CD4-positive, alpha-beta memory T cell (primary cell): ENCODE results near the gene SRPK1. TPM values are rescaled to one million over a fixed set of nuclear protein-coding genes. Genes with fewer than 3 reads are reported as not detected.

Experiments
- CTCF ChIA-PET: fragments of 350-600 bp; sonication (Branson Sonifier 250); formaldehyde crosslinking; loops from one replicate; lab custom pipeline; 2021; ENCODE audit warnings: inconsistent platforms; ENCODE audit not compliant: partially characterized antibody; lab: Charles Lee
- POLR2A ChIA-PET: fragments of 350-600 bp; sonication (Branson Sonifier 250); formaldehyde crosslinking; loops from one replicate; lab custom pipeline; 2021; ENCODE audit not compliant: partially characterized antibody; lab: Charles Lee
- DNase-seq, 5 donors: peaks; one replicate each; pipeline versions ENCODE4 v3.0.0 to v3.0.0-alpha.2; 2020 to 2022; ENCODE audit warnings: mixed read lengths in 1 of 5
- H3K27ac ChIP-seq: one replicate; pipeline ENCODE4 v1.7.0; 2013; ENCODE audit warnings: low read depth, low read length
- H3K27me3 ChIP-seq: 2 replicates; pipeline ENCODE4 v1.7.0; 2013; ENCODE audit warnings: mild to moderate bottlenecking, low read length, moderate library complexity; ENCODE audit not compliant: insufficient read depth
- H3K36me3 ChIP-seq: 2 replicates; pipeline ENCODE4 v1.7.0; 2013; ENCODE audit warnings: mild to moderate bottlenecking, low read length, moderate library complexity; ENCODE audit not compliant: insufficient read depth
- H3K4me1 ChIP-seq: 2 replicates; pipeline ENCODE4 v1.7.0; 2013; ENCODE audit warnings: mild to moderate bottlenecking, low read length, moderate library complexity; ENCODE audit not compliant: insufficient read depth
- H3K4me3 ChIP-seq, 2 donors: one replicate each; pipeline ENCODE4 v1.7.0; 2013; ENCODE audit warnings: low read length in 2 of 2, mild to moderate bottlenecking in 1 of 2
- H3K9me3 ChIP-seq, 2 donors: one replicate each; pipeline ENCODE4 v1.7.0; 2013; ENCODE audit warnings: low read length in 2 of 2, control low read depth in 1 of 2; ENCODE audit not compliant: control insufficient read depth in 1 of 2
- H3K27ac Mint-ChIP-seq, 7 donors: one replicate each; pipeline ENCODE4 v1.8.0; 2020 to 2021; ENCODE audit warnings: mixed read lengths in 7 of 7, mild to moderate bottlenecking in 6 of 7, inconsistent platforms in 3 of 7, moderate library complexity in 3 of 7
- H3K27me3 Mint-ChIP-seq, 2 donors: one replicate each; pipeline ENCODE4 v1.8.0; 2020 to 2021; ENCODE audit warnings: mixed read lengths in 2 of 2
- H3K36me3 Mint-ChIP-seq, 2 donors: one replicate each; pipeline ENCODE4 v1.8.0; 2020 to 2021; ENCODE audit warnings: mixed read lengths in 2 of 2, inconsistent platforms in 1 of 2, mild to moderate bottlenecking in 1 of 2
- H3K4me1 Mint-ChIP-seq, 4 donors: one replicate each; pipeline ENCODE4 v1.8.0; 2020 to 2021; ENCODE audit warnings: mixed read lengths in 4 of 4, mild to moderate bottlenecking in 1 of 4
- H3K4me3 Mint-ChIP-seq, 8 donors: one replicate each; pipeline ENCODE4 v1.8.0; 2020 to 2021; ENCODE audit warnings: mixed read lengths in 8 of 8, mild to moderate bottlenecking in 7 of 8, moderate library complexity in 6 of 8, inconsistent platforms in 3 of 8
- H3K9me3 Mint-ChIP-seq, 8 donors: one replicate each; pipeline ENCODE4 v1.8.0; 2020 to 2021; ENCODE audit warnings: mixed read lengths in 8 of 8, mild to moderate bottlenecking in 5 of 8, inconsistent platforms in 3 of 8, moderate library complexity in 1 of 8
- intact Hi-C: fragments of 100-400 bp; cut with micrococcal nuclease; formaldehyde crosslinking; loops from one replicate; pipeline ENCODE4 v1.15.1; 2023
- polyA plus RNA-seq, 2 donors: library from polyadenylated mRNA; unstranded; fragments of 300-500 nt; fragmentation: Illumina TruSeq; gene quantifications; one replicate each; pipeline ENCODE4 v1.2.3, GENCODE V29; 2021
- total RNA-seq, 2 experiments: library from RNA; stranded (reverse); gene quantifications; one replicate each; pipeline ENCODE4 v1.2.3, GENCODE V29; 2021

Gene SRPK1
- total and polyA plus RNA-seq, 4 experiments from 2014 or later = 47.6 to 57.5 (median 51.6) TPM

DNA sequence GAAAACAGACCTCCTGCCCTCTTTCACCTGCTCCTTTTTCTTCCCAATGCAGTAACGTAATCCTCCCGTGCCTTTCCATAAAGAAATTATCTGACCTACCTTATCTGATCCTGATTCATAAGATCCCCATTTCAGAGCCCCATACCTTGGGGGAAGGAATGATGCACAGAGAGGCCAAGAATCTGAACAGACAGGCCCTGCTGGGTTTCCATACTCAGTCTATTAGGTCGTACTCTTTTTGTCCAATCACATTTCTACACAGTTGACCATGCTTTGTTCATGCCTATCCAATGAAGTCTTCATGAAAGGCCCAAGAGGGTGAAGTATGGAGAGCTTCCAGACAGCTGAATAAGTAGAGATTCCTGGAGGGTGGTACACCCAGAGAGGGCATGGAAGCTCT, 25.3 kb downstream of the SRPK1 start:
- no peaks in the 10 kb centered on the region for H3K27me3 ChIP-seq
- peaks cover 23 to 34% (median 26%) of the 10 kb centered on the region in 4 donors for H3K4me1 Mint-ChIP-seq
- H3K27ac ChIP-seq = no peak overlapping the region
- ChIA-PET POLR2A (no interaction called here), CTCF (no interaction called here)
- intact Hi-C loops = no loop called here
- H3K4me1 ChIP-seq = no peaks in the 10 kb centered on the region
- H3K27me3 Mint-ChIP-seq = no peaks in the 10 kb centered on the region
- H3K36me3 ChIP-seq = no peaks in the 10 kb centered on the region
- peak overlapping the region in 3 of 7 donors; percentile 2 to 48 (median 29) for H3K27ac Mint-ChIP-seq
- no peak for DNase-seq
- H3K4me3 Mint-ChIP-seq = no peak overlapping the region
- no peaks in the 10 kb centered on the region for H3K9me3 ChIP-seq
- no peaks in the 10 kb centered on the region for H3K9me3 Mint-ChIP-seq
- peaks cover 27 to 29% of the 10 kb centered on the region in 2 donors for H3K36me3 Mint-ChIP-seq
- H3K4me3 ChIP-seq = no peak overlapping the region

DNA sequence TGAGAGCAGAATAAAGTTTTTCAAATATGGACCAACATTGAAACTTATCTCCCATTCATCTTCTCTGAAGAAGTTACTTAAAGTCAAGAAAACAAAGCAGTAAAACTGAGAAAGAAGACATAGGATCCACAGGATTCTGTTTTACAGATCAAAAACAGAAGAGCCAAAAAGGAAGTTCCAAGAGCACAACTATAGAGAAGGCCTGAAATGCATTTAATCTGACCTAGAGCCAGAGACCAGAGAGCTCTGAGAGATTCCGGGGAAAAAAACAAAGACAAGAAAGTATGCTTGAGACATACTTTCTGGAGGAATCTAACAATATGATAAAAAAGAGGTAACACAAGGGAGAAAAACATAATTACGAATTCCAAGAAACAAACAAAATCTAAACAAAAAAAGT, 26.1 kb downstream of the SRPK1 start:
- CTCF ChIA-PET = no interaction called here

DNA sequence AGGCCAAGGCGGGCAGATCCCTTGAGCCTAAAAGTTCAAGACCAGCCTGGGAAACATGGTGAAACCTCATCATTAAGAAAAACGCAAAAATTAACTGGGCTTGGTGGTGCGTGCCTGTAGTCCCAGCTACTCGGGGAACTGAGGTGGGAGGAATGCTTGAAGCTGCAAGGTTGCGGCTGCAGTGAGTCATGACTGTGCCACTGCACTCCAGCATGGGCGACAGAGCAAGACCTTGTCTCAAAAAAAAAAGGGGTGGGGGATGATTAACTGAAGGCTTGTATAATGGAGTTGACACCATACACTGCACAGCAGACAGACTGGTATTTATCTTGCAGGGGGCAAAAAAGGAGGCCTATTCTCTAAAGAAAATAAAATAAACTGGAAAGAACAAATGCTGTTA, 27.7 kb downstream of the SRPK1 start:
- Histone ChIP-seq H3K9me3 (no peaks in the 10 kb centered on the region), H3K27me3 (no peaks in the 10 kb centered on the region), H3K27ac (no peak overlapping the region), H3K4me3 (no peak overlapping the region), H3K4me1 (no peaks in the 10 kb centered on the region), H3K36me3 (no peaks in the 10 kb centered on the region)
- intact Hi-C loops = no loop called here
- Mint-ChIP-seq H3K36me3 (peaks cover 26% of the 10 kb centered on the region in 2 donors), H3K27ac (peak overlapping the region in 1 of 7 donors; percentile 13), H3K4me1 (peaks cover 19 to 28% (median 22%) of the 10 kb centered on the region in 4 donors), H3K27me3 (no peaks in the 10 kb centered on the region), H3K4me3 (no peak overlapping the region), H3K9me3 (no peaks in the 10 kb centered on the region)
- POLR2A ChIA-PET = no interaction called here
- CTCF ChIA-PET = interaction anchor here (1.0 kb wide), 1 partner anchor 10 kb away, joined by 3 read pairs; no protein-coding TSS in a partner anchor
- DNase-seq = no peak

More for the DNA sequence above, 26.1 kb downstream of the SRPK1 start:
- H3K27me3 ChIP-seq = no peaks in the 10 kb centered on the region
- Mint-ChIP-seq H3K36me3 (peaks cover 26 to 27% of the 10 kb centered on the region in 2 donors), H3K9me3 (no peaks in the 10 kb centered on the region), H3K4me3 (no peak overlapping the region), H3K27me3 (no peaks in the 10 kb centered on the region), H3K4me1 (peaks cover 20 to 34% (median 23%) of the 10 kb centered on the region in 4 donors), H3K27ac (peak overlapping the region in 2 of 7 donors; percentile 1 to 69)
- no peaks in the 10 kb centered on the region for H3K4me1 ChIP-seq
- intact Hi-C loops = no loop called here
- H3K27ac ChIP-seq = no peak overlapping the region
- no peak overlapping the region for H3K4me3 ChIP-seq
- DNase-seq = no peak
- no peaks in the 10 kb centered on the region for H3K36me3 ChIP-seq
- POLR2A ChIA-PET = no interaction called here
- no peaks in the 10 kb centered on the region for H3K9me3 ChIP-seq

DNA sequence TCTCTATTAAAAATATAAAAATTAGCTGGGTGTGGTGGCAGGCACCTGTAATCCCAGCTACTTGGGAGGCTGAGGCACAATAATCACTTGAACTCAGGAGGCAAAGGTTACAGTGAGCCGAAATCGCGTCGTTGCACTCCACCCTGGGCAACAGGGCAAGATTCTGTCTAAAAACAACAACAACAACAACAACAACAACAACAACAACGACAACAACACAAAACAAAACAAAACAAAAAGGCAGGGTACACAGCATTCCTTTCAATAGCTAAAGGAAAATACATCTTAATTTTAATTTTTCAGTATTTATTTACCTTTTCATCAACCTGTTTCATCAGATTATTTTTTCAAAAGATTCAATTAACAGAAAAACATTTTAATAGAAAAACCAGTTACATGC, 28.4 kb downstream of the SRPK1 start:
- Histone ChIP-seq H3K36me3 (no peaks in the 10 kb centered on the region), H3K9me3 (no peaks in the 10 kb centered on the region), H3K27me3 (no peaks in the 10 kb centered on the region), H3K4me3 (no peak overlapping the region), H3K27ac (no peak overlapping the region), H3K4me1 (no peaks in the 10 kb centered on the region)
- H3K9me3 Mint-ChIP-seq = no peaks in the 10 kb centered on the region
- no peaks in the 10 kb centered on the region for H3K27me3 Mint-ChIP-seq
- ChIA-PET CTCF (interaction anchor here (1.0 kb wide), 1 partner anchor 9 kb away, joined by 3 read pairs; no protein-coding TSS in a partner anchor), POLR2A (no interaction called here)
- H3K36me3 Mint-ChIP-seq = peaks cover 28 to 32% of the 10 kb centered on the region in 2 donors
- H3K27ac Mint-ChIP-seq = no peak overlapping the region
- peaks cover 18 to 28% (median 20%) of the 10 kb centered on the region in 4 donors for H3K4me1 Mint-ChIP-seq
- no peak overlapping the region for H3K4me3 Mint-ChIP-seq
- intact Hi-C loops = no loop called here
- no peak for DNase-seq

DNA sequence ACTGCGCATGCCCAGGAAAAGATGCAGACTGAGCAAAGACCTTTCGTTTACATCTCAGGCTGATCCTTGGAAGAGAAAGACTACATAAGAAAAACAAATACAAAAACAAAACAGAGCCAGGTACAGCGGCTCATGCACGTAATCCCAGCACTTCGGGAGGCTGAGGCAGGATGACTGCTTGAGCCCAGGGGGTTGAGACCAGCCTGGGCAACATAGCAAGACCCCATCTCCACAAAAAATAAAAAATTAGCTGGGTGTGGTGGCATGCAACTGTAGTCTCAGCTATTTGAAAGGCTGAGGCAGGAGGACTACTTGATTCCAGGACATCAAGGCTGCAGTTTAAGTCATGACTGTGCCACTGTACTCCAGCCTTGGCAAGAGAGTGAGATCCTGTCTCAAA, 41.7 kb downstream of the SRPK1 start:
- H3K9me3 Mint-ChIP-seq = peaks cover 2 to 28% (median 20%) of the 10 kb centered on the region in 8 donors
- Histone ChIP-seq H3K27ac (no peak overlapping the region), H3K36me3 (peaks cover 7% of the 10 kb centered on the region), H3K27me3 (no peaks in the 10 kb centered on the region), H3K4me3 (no peak overlapping the region), H3K9me3 (no peaks in the 10 kb centered on the region), H3K4me1 (no peaks in the 10 kb centered on the region)
- H3K4me1 Mint-ChIP-seq = peaks cover 0 to 6% (median 2%) of the 10 kb centered on the region in 4 donors
- ChIA-PET CTCF (interaction anchor here (0.7 kb wide), 1 partner anchor 39 kb away, joined by 3 read pairs; no protein-coding TSS in a partner anchor), POLR2A (no interaction called here)
- H3K27ac Mint-ChIP-seq = no peak overlapping the region
- intact Hi-C loops = no loop called here
- no peak for DNase-seq
- peaks cover 65 to 66% of the 10 kb centered on the region in 2 donors for H3K36me3 Mint-ChIP-seq
- no peak overlapping the region for H3K4me3 Mint-ChIP-seq
- H3K27me3 Mint-ChIP-seq = no peaks in the 10 kb centered on the region

DNA sequence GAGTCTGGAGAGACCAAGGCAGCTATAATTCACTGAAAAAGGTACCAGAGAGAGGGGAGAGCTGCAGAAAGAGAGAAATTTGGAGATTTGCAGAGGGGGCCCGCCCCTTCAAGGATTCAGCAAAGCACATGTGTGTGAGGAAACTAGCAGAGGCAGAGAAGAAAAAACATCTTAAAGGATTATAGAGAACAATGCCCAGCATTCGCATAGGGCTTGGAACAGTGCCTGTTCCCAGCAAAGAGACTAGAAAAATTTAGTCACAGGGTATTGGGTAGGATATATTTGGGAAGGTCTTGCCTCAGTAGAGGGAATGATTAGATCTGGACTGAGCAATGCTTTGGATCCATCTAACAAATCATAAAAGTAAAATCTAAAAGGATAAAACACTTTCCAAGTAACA, 44.0 kb downstream of the SRPK1 start:
- peaks cover 0 to 4% (median 2%) of the 10 kb centered on the region in 4 donors for H3K4me1 Mint-ChIP-seq
- intact Hi-C loops = no loop called here
- peaks cover 4% of the 10 kb centered on the region for H3K36me3 ChIP-seq
- peak overlapping the region in 2 of 7 donors; percentile 39 to 71 for H3K27ac Mint-ChIP-seq
- no peak for DNase-seq
- H3K27me3 Mint-ChIP-seq = no peaks in the 10 kb centered on the region
- H3K9me3 ChIP-seq = no peaks in the 10 kb centered on the region
- peaks cover 0 to 24% (median 19%) of the 10 kb centered on the region in 8 donors for H3K9me3 Mint-ChIP-seq
- H3K4me3 Mint-ChIP-seq = no peak overlapping the region
- no peaks in the 10 kb centered on the region for H3K27me3 ChIP-seq
- no peak overlapping the region for H3K27ac ChIP-seq
- no peak overlapping the region for H3K4me3 ChIP-seq
- no peaks in the 10 kb centered on the region for H3K4me1 ChIP-seq
- H3K36me3 Mint-ChIP-seq = peaks cover 56 to 61% of the 10 kb centered on the region in 2 donors
- POLR2A ChIA-PET = no interaction called here
- CTCF ChIA-PET = no interaction called here

DNA sequence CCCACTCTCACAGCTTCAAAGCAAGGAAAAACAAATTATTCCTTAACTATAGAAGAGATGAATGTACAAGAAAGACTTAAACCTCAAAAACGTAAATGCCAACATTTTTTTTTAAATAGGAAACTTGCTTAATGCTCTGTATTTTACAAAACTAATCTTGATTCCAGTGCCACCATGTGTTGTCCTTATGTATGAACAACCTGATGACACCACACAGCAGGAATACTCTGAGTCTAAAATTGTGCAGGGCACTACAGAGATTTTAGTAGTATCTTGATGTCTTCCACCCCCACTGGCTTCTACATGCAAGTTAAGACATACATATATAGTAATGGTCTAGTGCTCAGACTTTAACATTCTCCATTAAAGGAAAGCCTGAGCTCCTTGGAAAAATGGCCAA, 46.2 kb downstream of the SRPK1 start:
- Histone ChIP-seq H3K4me3 (no peak overlapping the region), H3K4me1 (no peaks in the 10 kb centered on the region), H3K36me3 (peaks cover 9% of the 10 kb centered on the region), H3K9me3 (no peaks in the 10 kb centered on the region), H3K27ac (no peak overlapping the region), H3K27me3 (no peaks in the 10 kb centered on the region)
- intact Hi-C loops = no loop called here
- Mint-ChIP-seq H3K4me3 (no peak overlapping the region), H3K27ac (no peak overlapping the region), H3K27me3 (no peaks in the 10 kb centered on the region), H3K9me3 (peaks cover 0 to 3% (median 0%) of the 10 kb centered on the region in 8 donors), H3K36me3 (peaks cover 44 to 55% of the 10 kb centered on the region in 2 donors), H3K4me1 (peaks cover 0 to 4% (median under 1%) of the 10 kb centered on the region in 4 donors)
- no peak for DNase-seq
- ChIA-PET CTCF (no interaction called here), POLR2A (no interaction called here)
